K562 (cell line): Measurements from ENCODE around the gene MTG1. TPM values are rescaled to one million over a fixed set of nuclear protein-coding genes. Genes with fewer than 3 reads are reported as not detected.
A peak's percentile ranks its signal among the peaks of the same experiment; 100 is the strongest.

Experiments used
- CCNT2 ChIP-seq: IDR thresholded peaks from 2 replicates; pipeline ENCODE4 v1.6.1; 2011; ENCODE audit warnings: borderline replicate concordance, low read depth, mild to moderate bottlenecking, moderate library complexity, mixed read lengths, low read length; ENCODE audit not compliant: insufficient read length; ENCODE audit errors: extremely low read depth
- EP400 ChIP-seq: fragments of 450-650 bp; IDR thresholded peaks from 2 replicates; pipeline ENCODE4 v1.6.1; 2017; ENCODE audit warnings: antibody characterized with exemption, mild to moderate bottlenecking, moderate library complexity
- GTF2A2 ChIP-seq: IDR thresholded peaks from 2 replicates; pipeline ENCODE4 v1.6.1; 2016; ENCODE audit warnings: mild to moderate bottlenecking, missing genetic modification characterization, missing compliant biosample characterization
- NONO ChIP-seq, 2 experiments: fragments of 200-400 bp in 1 of 2; fragments of 450-650 bp in 1 of 2; formaldehyde crosslinking in 1 of 2; IDR thresholded peaks; 2 replicates each; pipeline ENCODE4 v1.6.1; 2017; ENCODE audit warnings: low read depth in 2 of 2, mild to moderate bottlenecking in 2 of 2, moderate library complexity in 2 of 2, low read length in 1 of 2
- SIN3A ChIP-seq, 2 experiments: fragments of 150-350 bp in 1 of 2; IDR thresholded peaks; 2 replicates each; pipeline ENCODE4 v1.6.1; 2011 to 2016; ENCODE audit warnings: borderline replicate concordance in 2 of 2, low read depth in 2 of 2, low read length in 2 of 2, mild to moderate bottlenecking in 2 of 2, moderate library complexity in 2 of 2; ENCODE audit not compliant: control insufficient read depth in 1 of 2
- SIRT6 ChIP-seq: IDR thresholded peaks from one replicate; pipeline ENCODE4 v1.6.1; 2012; ENCODE audit warnings: low read depth, mild to moderate bottlenecking, control low read depth, inconsistent platforms, low read length, moderate library complexity
- TCFL5 ChIP-seq: fragments of 250-450 bp; sonication (Bioruptor Pico); conservative IDR thresholded peaks from 2 replicates; pipeline ENCODE4 v1.6.1; 2021; ENCODE audit warnings: mild to moderate bottlenecking, moderate library complexity, matching md5 sums
- polyA plus RNA-seq, 8 experiments: library from polyadenylated mRNA; depleted of rRNA in 4 of 8; stranded (reverse) in 5 of 8; unstranded in 3 of 8; fragments of >200 nt; fragmentation: Nextera tagmentation in 2 of 8; fragmentation: Illumina TruSeq in 1 of 8; extraction: Ambion mirVana in 2 of 8; extraction: Trizol in 1 of 8; gene quantifications; 2 replicates each; pipeline versions ENCODE4 v1.2.1 to v1.2.3, GENCODE V29; 2011 to 2014; ENCODE audit warnings: inconsistent platforms in 1 of 8, missing spikeins in 1 of 8
- total RNA-seq, 7 experiments: library from RNA; depleted of rRNA in 6 of 7; stranded (reverse); fragments of >200 nt in 6 of 7; fragmentation: Illumina TruSeq in 2 of 7; extraction: Trizol in 2 of 7; gene quantifications; 2 replicates each; pipeline versions ENCODE4 v1.2.1 to v1.2.3, GENCODE V29; 2011 to 2021; ENCODE audit warnings: low replicate concordance in 1 of 7
- TF ChIP-seq, protein P1 (sequence below), 2 experiments: fragments of 450-650 bp; formaldehyde crosslinking in 1 of 2; IDR thresholded peaks; 2 replicates each; pipeline versions ENCODE4 v1.4.0 to v1.6.1; 2014 to 2020; ENCODE audit warnings: mild to moderate bottlenecking in 2 of 2, borderline replicate concordance in 1 of 2, low read depth in 1 of 2

MTG1 gene
- total and polyA plus RNA-seq, 9 of the 15 experiments (the other 6 are each of a cell fraction or from before 2014, with no cell fraction given) = 2.8 to 28.2 (median 15.4) TPM

DNA sequence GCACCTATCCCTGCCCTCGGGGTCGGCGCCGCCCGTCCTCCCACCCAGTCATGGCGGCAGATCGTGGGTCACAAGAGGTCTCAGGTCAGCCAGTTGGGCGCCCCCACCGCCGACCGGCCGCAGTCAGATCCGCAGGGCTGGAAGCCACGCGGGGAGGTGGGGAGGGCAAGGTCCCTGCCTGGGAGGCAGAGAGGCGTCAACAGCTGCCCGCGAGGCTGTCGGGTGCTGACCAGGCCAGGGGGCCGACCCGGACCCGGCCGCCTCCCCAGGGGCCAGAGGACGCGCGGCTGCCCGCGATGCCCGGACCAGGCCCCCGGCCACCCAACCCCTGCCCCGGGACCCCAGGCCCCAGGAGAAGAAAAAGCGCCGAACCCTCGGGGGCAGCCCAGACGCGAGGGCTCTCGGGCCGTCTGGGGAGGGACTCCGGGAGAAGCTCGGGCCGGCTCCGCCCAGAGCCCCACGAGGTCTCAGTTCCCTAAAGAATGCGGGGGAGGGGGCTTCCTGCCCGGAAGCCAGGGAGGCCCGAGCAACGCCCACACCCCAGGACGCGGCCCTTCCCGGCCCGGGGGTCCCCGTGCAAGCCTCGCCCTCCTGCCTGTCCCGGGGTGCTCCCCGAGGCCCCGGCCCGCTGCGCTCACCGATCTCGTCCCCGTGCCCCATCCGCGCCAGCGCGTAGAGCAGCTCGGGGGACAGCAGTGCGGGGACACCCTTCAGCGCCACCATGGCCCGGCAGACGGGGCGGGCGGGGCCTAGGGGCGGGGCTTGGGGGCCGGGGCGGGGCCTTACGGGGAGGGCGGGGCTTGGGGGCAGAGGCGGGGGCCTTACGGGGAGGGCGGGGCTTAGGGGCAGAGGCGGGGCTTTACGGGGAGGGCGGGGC lies 36.4 kb upstream of the MTG1 start, which contains the start of gene FUOM (continued):
- TF ChIP-seq, protein P1, sequence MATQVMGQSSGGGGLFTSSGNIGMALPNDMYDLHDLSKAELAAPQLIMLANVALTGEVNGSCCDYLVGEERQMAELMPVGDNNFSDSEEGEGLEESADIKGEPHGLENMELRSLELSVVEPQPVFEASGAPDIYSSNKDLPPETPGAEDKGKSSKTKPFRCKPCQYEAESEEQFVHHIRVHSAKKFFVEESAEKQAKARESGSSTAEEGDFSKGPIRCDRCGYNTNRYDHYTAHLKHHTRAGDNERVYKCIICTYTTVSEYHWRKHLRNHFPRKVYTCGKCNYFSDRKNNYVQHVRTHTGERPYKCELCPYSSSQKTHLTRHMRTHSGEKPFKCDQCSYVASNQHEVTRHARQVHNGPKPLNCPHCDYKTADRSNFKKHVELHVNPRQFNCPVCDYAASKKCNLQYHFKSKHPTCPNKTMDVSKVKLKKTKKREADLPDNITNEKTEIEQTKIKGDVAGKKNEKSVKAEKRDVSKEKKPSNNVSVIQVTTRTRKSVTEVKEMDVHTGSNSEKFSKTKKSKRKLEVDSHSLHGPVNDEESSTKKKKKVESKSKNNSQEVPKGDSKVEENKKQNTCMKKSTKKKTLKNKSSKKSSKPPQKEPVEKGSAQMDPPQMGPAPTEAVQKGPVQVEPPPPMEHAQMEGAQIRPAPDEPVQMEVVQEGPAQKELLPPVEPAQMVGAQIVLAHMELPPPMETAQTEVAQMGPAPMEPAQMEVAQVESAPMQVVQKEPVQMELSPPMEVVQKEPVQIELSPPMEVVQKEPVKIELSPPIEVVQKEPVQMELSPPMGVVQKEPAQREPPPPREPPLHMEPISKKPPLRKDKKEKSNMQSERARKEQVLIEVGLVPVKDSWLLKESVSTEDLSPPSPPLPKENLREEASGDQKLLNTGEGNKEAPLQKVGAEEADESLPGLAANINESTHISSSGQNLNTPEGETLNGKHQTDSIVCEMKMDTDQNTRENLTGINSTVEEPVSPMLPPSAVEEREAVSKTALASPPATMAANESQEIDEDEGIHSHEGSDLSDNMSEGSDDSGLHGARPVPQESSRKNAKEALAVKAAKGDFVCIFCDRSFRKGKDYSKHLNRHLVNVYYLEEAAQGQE (IDR thresholded peaks at IDR 0.05; ENCODE audit: borderline replicate concordance) = no peak
- TF ChIP-seq, protein P1 (CRISPR knock-in tag; IDR thresholded peaks at IDR 0.05; ENCODE audit: low read depth) = no peak
- TF ChIP-seq GTF2A2 (no peak), NONO (IDR thresholded peaks at IDR 0.05; ENCODE audit: low read depth in 2 of 2, low read length in 1 of 2) (no peak), SIRT6 (no peak), EP400 (peak; percentile 63; the same call in 1 of the 2 replicates), TCFL5 (CRISPR knock-in tag) (no peak), CCNT2 (peak; percentile 30), SIN3A (IDR thresholded peaks at IDR 0.05; ENCODE audit: borderline replicate concordance in 2 of 2, control insufficient read depth in 1 of 2, low read depth in 2 of 2, low read length in 2 of 2) (no peak)
